HCT116 (cell line): Measurements from ENCODE around the gene ZNF620. TPM values are rescaled to one million over a fixed set of nuclear protein-coding genes. Genes with fewer than 3 reads are reported as not detected.

Source experiments
- ATAC-seq: fragments of 200-7000 bp; cut with Tn5 transposase; 2 replicates; pipeline ENCODE4 v1.9.1; 2020; ENCODE audit warnings: mild to moderate bottlenecking, moderate library complexity
- BruUV-seq: library from RNA; stranded (reverse); fragments of 400-500 nt; replicated peaks from 2 replicates; lab custom pipeline; 2021; lab: Mats Ljungman, UMichigan
- CTCF ChIA-PET: fragments of 300-600 bp; sonication (Branson Sonifier 250); formaldehyde crosslinking; loops from one replicate; lab custom pipeline; 2021; ENCODE audit warnings: antibody characterized with exemption; lab: Charles Lee
- POLR2A ChIA-PET: fragments of 300-600, 350-600 bp; sonication (Branson Sonifier 250); formaldehyde crosslinking; loops from one replicate; lab custom pipeline; 2021; ENCODE audit warnings: antibody characterized with exemption; lab: Charles Lee
- RAD21 ChIA-PET, 2 experiments: fragments of 300-600 bp; sonication (Branson Sonifier 250); formaldehyde crosslinking; loops; one replicate each; lab custom pipeline; 2023; ENCODE audit warnings: low total read pairs in 2 of 2; ENCODE audit not compliant: uncharacterized antibody in 2 of 2, unreplicated experiment in 2 of 2, low non-redundant PET in 1 of 2; lab: Charles Lee
- DNase-seq: peaks from one replicate; pipeline ENCODE4 v3.0.0-alpha.2; 2010; ENCODE audit warnings: low read depth, low spot score
- H2AFZ ChIP-seq: fragments of 200-600 bp; shearing (Covaris generic), sonication (generic); 2 replicates; pipeline ENCODE4 v1.6.1; 2017; ENCODE audit warnings: low read depth, mixed run types, mixed read lengths, antibody characterized with exemption, low read length; ENCODE audit not compliant: poor library complexity, severe bottlenecking
- H3K27ac ChIP-seq: 2 replicates; pipeline ENCODE4 v1.5.1; 2012; ENCODE audit warnings: low read depth, low read length
- H3K27me3 ChIP-seq: fragments of 200-600 bp; sonication (generic); 2 replicates; pipeline ENCODE4 v1.6.1; 2016; ENCODE audit warnings: mixed run types, low read length, mixed read lengths; ENCODE audit not compliant: insufficient read depth
- H3K36me3 ChIP-seq, 2 experiments: fragments of 200-500 bp in 1 of 2; fragments of 200-600 bp in 1 of 2; sonication (Bioruptor generic) in 1 of 2; sonication (generic) in 1 of 2; 2 replicates each; pipeline versions ENCODE4 v1.5.1 to v1.6.1; 2014 to 2016; ENCODE audit warnings: low read length in 2 of 2, inconsistent platforms in 1 of 2, mixed read lengths in 1 of 2, mixed run types in 1 of 2; ENCODE audit not compliant: insufficient read depth in 2 of 2, control insufficient read depth in 1 of 2
- H3K4me1 ChIP-seq, 2 experiments: fragments of 200-600 bp in 1 of 2; sonication (generic) in 1 of 2; 2 replicates each; pipeline versions ENCODE4 v1.5.1 to v1.6.1; 2012 to 2017; ENCODE audit warnings: low read length in 2 of 2, inconsistent platforms in 1 of 2, mild to moderate bottlenecking in 1 of 2, mixed read lengths in 1 of 2, mixed run types in 1 of 2, moderate library complexity in 1 of 2; ENCODE audit not compliant: insufficient read depth in 2 of 2, control insufficient read depth in 1 of 2
- H3K4me2 ChIP-seq: fragments of 200-600 bp; sonication (generic); 2 replicates; pipeline ENCODE4 v1.6.1; 2017; ENCODE audit warnings: mixed run types, low read length, mixed read lengths
- H3K4me3 ChIP-seq, 2 experiments: fragments of 200-600 bp in 1 of 2; sonication (generic) in 1 of 2; replicated peaks in 1 of 2; 2 replicates each; pipeline ENCODE4 v1.5.1; 2011 to 2016; ENCODE audit warnings: low read length in 2 of 2, control low read depth in 1 of 2, low read depth in 1 of 2, mild to moderate bottlenecking in 1 of 2, mixed read lengths in 1 of 2, mixed run types in 1 of 2
- H3K79me2 ChIP-seq: fragments of 200-600 bp; sonication (generic); 2 replicates; pipeline ENCODE4 v1.6.1; 2017; ENCODE audit warnings: mild to moderate bottlenecking, mixed run types, low read length, moderate library complexity, mixed read lengths; ENCODE audit not compliant: insufficient read depth
- H3K9ac ChIP-seq: fragments of 200-600 bp; sonication (generic); 2 replicates; pipeline ENCODE4 v1.6.1; 2016; ENCODE audit warnings: low read length, mixed read lengths
- H3K9me2 ChIP-seq: fragments of 200-600 bp; sonication (generic), shearing (Covaris generic); 2 replicates; pipeline ENCODE4 v1.6.1; 2017; ENCODE audit warnings: mixed run types, mild to moderate bottlenecking, moderate library complexity; ENCODE audit not compliant: insufficient read depth
- H3K9me3 ChIP-seq, 2 experiments: fragments of 200-500 bp in 1 of 2; fragments of 200-600 bp in 1 of 2; sonication (Bioruptor generic) in 1 of 2; sonication (generic) in 1 of 2; 2 replicates each; pipeline ENCODE4 v1.6.1; 2014 to 2017; ENCODE audit warnings: low read length in 2 of 2, mixed read lengths in 2 of 2, inconsistent platforms in 1 of 2, low read depth in 1 of 2, mild to moderate bottlenecking in 1 of 2, mixed run types in 1 of 2, moderate library complexity in 1 of 2; ENCODE audit not compliant: control insufficient read depth in 1 of 2, insufficient read depth in 1 of 2
- H4K20me1 ChIP-seq: fragments of 200-600 bp; sonication (generic), shearing (Covaris generic); 2 replicates; pipeline ENCODE4 v1.6.1; 2017; ENCODE audit warnings: mixed run types, mild to moderate bottlenecking, moderate library complexity; ENCODE audit not compliant: insufficient read depth
- CBX3 ChIP-seq: IDR thresholded peaks from 2 replicates; pipeline ENCODE4 v1.6.1; 2012; ENCODE audit warnings: low read depth
- CEBPB ChIP-seq: IDR thresholded peaks from 2 replicates; pipeline ENCODE4 v1.6.1; 2012; ENCODE audit warnings: low read depth
- CTCF ChIP-seq, 3 experiments: fragments of 200-600 bp in 1 of 3; sonication (generic) in 1 of 3; IDR thresholded peaks in 2 of 3; conservative IDR thresholded peaks in 1 of 3; 2 replicates each; pipeline ENCODE4 v1.5.1; 2012 to 2017; ENCODE audit warnings: low read depth in 2 of 3, low read length in 2 of 3, antibody characterized with exemption in 1 of 3, borderline replicate concordance in 1 of 3, control low read depth in 1 of 3, mild to moderate bottlenecking in 1 of 3, mixed read lengths in 1 of 3, mixed run types in 1 of 3, moderate library complexity in 1 of 3; ENCODE audit not compliant: insufficient read depth in 1 of 3
- EGR1 ChIP-seq: IDR thresholded peaks from 2 replicates; pipeline ENCODE4 v1.6.1; 2012; ENCODE audit warnings: low read depth
- ELF1 ChIP-seq: IDR thresholded peaks from 2 replicates; pipeline ENCODE4 v1.6.1; 2012; ENCODE audit warnings: low read depth, borderline replicate concordance
- EZH2 ChIP-seq: fragments of 200-600 bp; sonication (generic); IDR thresholded peaks from 2 replicates; pipeline ENCODE4 v1.6.1; 2017; ENCODE audit warnings: antibody characterized with exemption, mixed run types
- EZH2phosphoT487 ChIP-seq: fragments of 200-600 bp; IDR thresholded peaks from 2 replicates; pipeline ENCODE4 v1.6.1; 2018; ENCODE audit warnings: antibody characterized with exemption, borderline replicate concordance
- FOSL1 ChIP-seq: IDR thresholded peaks from 2 replicates; pipeline ENCODE4 v1.6.1; 2012; ENCODE audit warnings: low read depth
- JUND ChIP-seq: IDR thresholded peaks from 2 replicates; pipeline ENCODE4 v1.6.1; 2012
- POLR2A ChIP-seq: IDR thresholded peaks from 2 replicates; pipeline ENCODE4 v1.7.0; 2011; ENCODE audit warnings: borderline replicate concordance; ENCODE audit not compliant: insufficient read depth, insufficient read length; ENCODE audit errors: extremely low read depth
- POLR2AphosphoS5 ChIP-seq: IDR thresholded peaks from 2 replicates; pipeline ENCODE4 v1.6.1; 2011; ENCODE audit warnings: mild to moderate bottlenecking, low read depth, low read length, moderate library complexity
- SIN3A ChIP-seq: IDR thresholded peaks from 2 replicates; pipeline ENCODE4 v1.6.1; 2012; ENCODE audit warnings: low read depth
- SP1 ChIP-seq: IDR thresholded peaks from 2 replicates; pipeline ENCODE4 v1.6.1; 2012; ENCODE audit warnings: low read depth
- TCF7L2 ChIP-seq: IDR thresholded peaks from 2 replicates; pipeline ENCODE4 v1.7.0; 2011; ENCODE audit warnings: borderline replicate concordance, inconsistent platforms; ENCODE audit not compliant: insufficient read depth, insufficient read length; ENCODE audit errors: extremely low read depth
- YY1 ChIP-seq: IDR thresholded peaks from 2 replicates; pipeline ENCODE4 v1.6.1; 2011; ENCODE audit warnings: low read length, low read depth, moderate library complexity, mild to moderate bottlenecking; ENCODE audit not compliant: insufficient replicate concordance; ENCODE audit errors: extremely low read depth
- ZBTB33 ChIP-seq: IDR thresholded peaks from 2 replicates; pipeline ENCODE4 v1.6.1; 2011; ENCODE audit warnings: mild to moderate bottlenecking, low read length, moderate library complexity; ENCODE audit not compliant: insufficient replicate concordance; ENCODE audit errors: extremely low read depth
- ZNF274 ChIP-seq: fragments of 200-500 bp; sonication (Bioruptor generic); IDR thresholded peaks from 2 replicates; pipeline ENCODE4 v1.6.1; 2014; ENCODE audit warnings: mild to moderate bottlenecking, low read depth, low read length, inconsistent platforms
- intact Hi-C: fragments of 100-400 bp; cut with micrococcal nuclease; formaldehyde crosslinking; loops from 2 replicates; pipeline ENCODE4 v1.10.0; 2022
- total RNA-seq: library from RNA; stranded (reverse); gene quantifications from one replicate; pipeline ENCODE4 v1.2.1, GENCODE V29; 2021; ENCODE audit not compliant: unreplicated experiment
- TF ChIP-seq, protein P1 (sequence below): IDR thresholded peaks from 2 replicates; pipeline ENCODE4 v1.6.1; 2012
- TF ChIP-seq, protein P2 (sequence below): IDR thresholded peaks from 2 replicates; pipeline ENCODE4 v1.6.1; 2012
- TF ChIP-seq, protein P3 (sequence below): IDR thresholded peaks from 2 replicates; pipeline ENCODE4 v1.6.1; 2012; ENCODE audit warnings: low read depth

ZNF620 gene
- total RNA-seq, 1 experiment from 2014 or later, result 10.2 TPM

DNA sequence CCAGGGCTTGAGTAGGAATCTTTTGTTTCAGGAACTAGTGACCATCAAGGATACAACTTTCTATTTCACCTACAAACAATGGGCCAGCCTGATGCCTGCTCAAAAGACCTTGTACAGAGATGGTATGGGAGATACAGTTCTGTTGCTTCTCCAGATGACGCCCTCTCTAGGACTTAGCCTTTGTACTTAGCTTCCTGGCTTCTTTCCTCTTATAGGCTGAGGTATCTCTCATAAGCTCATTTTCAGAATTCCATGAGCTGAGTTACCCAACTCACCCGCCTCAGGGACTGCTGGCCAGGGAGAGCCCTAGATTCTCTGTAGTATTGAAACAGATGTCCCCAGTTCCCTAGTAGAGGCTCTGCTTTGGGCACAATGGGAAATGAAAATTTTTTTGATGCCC lies 8.6 kb upstream of the ZNF620 start:
- H4K20me1 ChIP-seq, result no peaks in the 10 kb centered on the region
- intact Hi-C loops, result no loop called here
- H3K4me3 ChIP-seq, result no peak overlapping the region
- ChIA-PET RAD21 (no interaction called here), CTCF (no interaction called here), POLR2A (no interaction called here)
- no peak overlapping the region for H3K4me2 ChIP-seq
- TF ChIP-seq, protein P1, sequence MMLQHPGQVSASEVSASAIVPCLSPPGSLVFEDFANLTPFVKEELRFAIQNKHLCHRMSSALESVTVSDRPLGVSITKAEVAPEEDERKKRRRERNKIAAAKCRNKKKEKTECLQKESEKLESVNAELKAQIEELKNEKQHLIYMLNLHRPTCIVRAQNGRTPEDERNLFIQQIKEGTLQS, result no peak
- TF ChIP-seq CEBPB (no peak), EZH2 (no peak), ZBTB33 (no peak), SP1 (no peak), EZH2phosphoT487 (no peak), ELF1 (no peak), EGR1 (no peak), TCF7L2 (no peak), YY1 (no peak), SIN3A (no peak), CTCF (IDR thresholded peaks at IDR 0.05 in 2 of 3, conservative IDR thresholded peaks at IDR 0.05 in 1 of 3; ENCODE audit: borderline replicate concordance in 1 of 3, insufficient read depth in 1 of 3, low read depth in 2 of 3, low read length in 2 of 3) (no peak), JUND (no peak), POLR2AphosphoS5 (no peak), CBX3 (no peak), ZNF274 (no peak), FOSL1 (no peak), POLR2A (no peak)
- TF ChIP-seq, protein P2, sequence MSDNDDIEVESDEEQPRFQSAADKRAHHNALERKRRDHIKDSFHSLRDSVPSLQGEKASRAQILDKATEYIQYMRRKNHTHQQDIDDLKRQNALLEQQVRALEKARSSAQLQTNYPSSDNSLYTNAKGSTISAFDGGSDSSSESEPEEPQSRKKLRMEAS, result no peak
- TF ChIP-seq, protein P3, sequence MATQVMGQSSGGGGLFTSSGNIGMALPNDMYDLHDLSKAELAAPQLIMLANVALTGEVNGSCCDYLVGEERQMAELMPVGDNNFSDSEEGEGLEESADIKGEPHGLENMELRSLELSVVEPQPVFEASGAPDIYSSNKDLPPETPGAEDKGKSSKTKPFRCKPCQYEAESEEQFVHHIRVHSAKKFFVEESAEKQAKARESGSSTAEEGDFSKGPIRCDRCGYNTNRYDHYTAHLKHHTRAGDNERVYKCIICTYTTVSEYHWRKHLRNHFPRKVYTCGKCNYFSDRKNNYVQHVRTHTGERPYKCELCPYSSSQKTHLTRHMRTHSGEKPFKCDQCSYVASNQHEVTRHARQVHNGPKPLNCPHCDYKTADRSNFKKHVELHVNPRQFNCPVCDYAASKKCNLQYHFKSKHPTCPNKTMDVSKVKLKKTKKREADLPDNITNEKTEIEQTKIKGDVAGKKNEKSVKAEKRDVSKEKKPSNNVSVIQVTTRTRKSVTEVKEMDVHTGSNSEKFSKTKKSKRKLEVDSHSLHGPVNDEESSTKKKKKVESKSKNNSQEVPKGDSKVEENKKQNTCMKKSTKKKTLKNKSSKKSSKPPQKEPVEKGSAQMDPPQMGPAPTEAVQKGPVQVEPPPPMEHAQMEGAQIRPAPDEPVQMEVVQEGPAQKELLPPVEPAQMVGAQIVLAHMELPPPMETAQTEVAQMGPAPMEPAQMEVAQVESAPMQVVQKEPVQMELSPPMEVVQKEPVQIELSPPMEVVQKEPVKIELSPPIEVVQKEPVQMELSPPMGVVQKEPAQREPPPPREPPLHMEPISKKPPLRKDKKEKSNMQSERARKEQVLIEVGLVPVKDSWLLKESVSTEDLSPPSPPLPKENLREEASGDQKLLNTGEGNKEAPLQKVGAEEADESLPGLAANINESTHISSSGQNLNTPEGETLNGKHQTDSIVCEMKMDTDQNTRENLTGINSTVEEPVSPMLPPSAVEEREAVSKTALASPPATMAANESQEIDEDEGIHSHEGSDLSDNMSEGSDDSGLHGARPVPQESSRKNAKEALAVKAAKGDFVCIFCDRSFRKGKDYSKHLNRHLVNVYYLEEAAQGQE, result no peak
- DNase-seq (no peak), ATAC-seq (no peak)
- H3K9ac ChIP-seq, result no peak overlapping the region
- BruUV-seq, result no TSS peak
- no peaks in the 10 kb centered on the region for H3K4me1 ChIP-seq
- no peak overlapping the region for H3K27ac ChIP-seq
- no peak overlapping the region for H2AFZ ChIP-seq
- H3K27me3 ChIP-seq, result no peaks in the 10 kb centered on the region
- H3K9me2 ChIP-seq, result no peaks in the 10 kb centered on the region
- H3K9me3 ChIP-seq, result no peaks in the 10 kb centered on the region
- no peaks in the 10 kb centered on the region for H3K79me2 ChIP-seq
- H3K36me3 ChIP-seq, result no peaks in the 10 kb centered on the region
